HEK293 (cell line): ENCODE measurements around the gene G3BP1.

ENCODE experiments used
- CTCF ChIA-PET: fragments of 350-600 bp; formaldehyde crosslinking; extraction: SDS; loops from one replicate; lab custom pipeline; 2021; ENCODE audit warnings: antibody characterized with exemption; lab: Yijun Ruan, JAX
- POLR2A ChIA-PET: fragments of 300-600 bp; formaldehyde crosslinking; extraction: SDS; loops from one replicate; lab custom pipeline; 2020; ENCODE audit warnings: antibody characterized with exemption, inconsistent platforms; lab: Yijun Ruan, JAX
- H3K27ac ChIP-seq: fragments of 200-500 bp; sonication (Bioruptor generic); 2 replicates; pipeline ENCODE4 v1.5.1; 2014; ENCODE audit warnings: low read depth, low read length, control low read depth, inconsistent platforms; ENCODE audit errors: extremely low read depth
- H3K36me3 ChIP-seq, 2 experiments: fragments of 200-500 bp in 1 of 2; sonication (Bioruptor generic) in 1 of 2; 1 replicate in 1 of 2; 2 replicates in 1 of 2; pipeline ENCODE4 v1.5.1; 2014 to 2017; ENCODE audit warnings: inconsistent platforms in 2 of 2, low read length in 2 of 2; ENCODE audit not compliant: control insufficient read depth in 2 of 2, insufficient read depth in 1 of 2
- H3K4me1 ChIP-seq: fragments of 200-500 bp; sonication (Bioruptor generic); 2 replicates; pipeline ENCODE4 v1.5.1; 2014; ENCODE audit warnings: mild to moderate bottlenecking, low read length, inconsistent platforms; ENCODE audit not compliant: control insufficient read depth, insufficient read depth
- H3K4me3 ChIP-seq: 2 replicates; pipeline ENCODE4 v1.5.1; 2011; ENCODE audit warnings: low read depth, mild to moderate bottlenecking, control low read depth, low read length, moderate library complexity
- H3K9me3 ChIP-seq: fragments of 200-500 bp; sonication (Bioruptor generic); 2 replicates; pipeline ENCODE4 v1.5.1; 2014; ENCODE audit warnings: low read depth, low read length, inconsistent platforms; ENCODE audit not compliant: control insufficient read depth, insufficient read depth
- KLF17 ChIP-seq: fragments of 450-650 bp; formaldehyde crosslinking; IDR thresholded peaks from 2 replicates; pipeline ENCODE4 v1.5.1; 2016; ENCODE audit warnings: missing biosample characterization, missing genetic modification characterization
- KLF8 ChIP-seq: fragments of 450-650 bp; formaldehyde crosslinking; IDR thresholded peaks from 2 replicates; pipeline ENCODE4 v1.5.1; 2016; ENCODE audit warnings: missing biosample characterization, missing genetic modification characterization
- PATZ1 ChIP-seq: fragments of 450-650 bp; formaldehyde crosslinking; IDR thresholded peaks from 2 replicates; pipeline ENCODE4 v1.5.1; 2016; ENCODE audit warnings: missing biosample characterization, missing genetic modification characterization
- PBX3 ChIP-seq: sonication (generic); formaldehyde crosslinking; IDR thresholded peaks from 2 replicates; pipeline ENCODE4 v1.8.1; 2022; ENCODE audit warnings: mild to moderate bottlenecking, moderate library complexity, missing genetic modification reagents
- SCRT1 ChIP-seq: fragments of 450-650 bp; formaldehyde crosslinking; IDR thresholded peaks from 2 replicates; pipeline ENCODE4 v1.5.1; 2016; ENCODE audit warnings: missing biosample characterization, missing genetic modification characterization, borderline replicate concordance
- SCRT2 ChIP-seq: fragments of 450-650 bp; formaldehyde crosslinking; IDR thresholded peaks from 2 replicates; pipeline ENCODE4 v1.5.1; 2016; ENCODE audit warnings: missing biosample characterization, missing genetic modification characterization
- SP2 ChIP-seq: fragments of 450-650 bp; formaldehyde crosslinking; IDR thresholded peaks from 2 replicates; pipeline ENCODE4 v1.5.1; 2016; ENCODE audit warnings: missing biosample characterization, missing genetic modification characterization
- TSHZ1 ChIP-seq: fragments of 450-650 bp; formaldehyde crosslinking; IDR thresholded peaks from 2 replicates; pipeline ENCODE4 v1.5.1; 2016; ENCODE audit warnings: missing biosample characterization, missing genetic modification characterization, borderline replicate concordance
- ZBTB11 ChIP-seq: fragments of 450-650 bp; formaldehyde crosslinking; conservative IDR thresholded peaks from 2 replicates; pipeline ENCODE4 v1.5.1; 2016; ENCODE audit warnings: low read depth, missing biosample characterization, missing genetic modification characterization
- ZBTB26 ChIP-seq: fragments of 450-650 bp; formaldehyde crosslinking; optimal IDR thresholded peaks from 2 replicates; pipeline ENCODE3; 2016; ENCODE audit warnings: missing biosample characterization, mild to moderate bottlenecking, missing genetic modification characterization
- ZBTB8A ChIP-seq: fragments of 450-650 bp; formaldehyde crosslinking; IDR thresholded peaks from 2 replicates; pipeline ENCODE4 v1.5.1; 2016; ENCODE audit warnings: missing biosample characterization, missing genetic modification characterization
- ZFHX2 ChIP-seq: fragments of 450-650 bp; formaldehyde crosslinking; conservative IDR thresholded peaks from 2 replicates; pipeline ENCODE4 v1.5.1; 2016; ENCODE audit warnings: missing biosample characterization, missing genetic modification characterization
- ZNF10 ChIP-seq: fragments of 450-650 bp; formaldehyde crosslinking; IDR thresholded peaks from 2 replicates; pipeline ENCODE4 v1.5.1; 2017; ENCODE audit warnings: missing biosample characterization, missing genetic modification characterization
- ZNF211 ChIP-seq: fragments of 450-650 bp; formaldehyde crosslinking; IDR thresholded peaks from 2 replicates; pipeline ENCODE4 v1.5.1; 2016; ENCODE audit warnings: low read depth, missing biosample characterization, missing genetic modification characterization
- ZNF473 ChIP-seq: fragments of 450-650 bp; formaldehyde crosslinking; IDR thresholded peaks from 2 replicates; pipeline ENCODE4 v1.5.1; 2017; ENCODE audit warnings: missing biosample characterization, missing genetic modification characterization
- ZNF777 ChIP-seq: fragments of 450-650 bp; formaldehyde crosslinking; IDR thresholded peaks from 2 replicates; pipeline ENCODE4 v1.5.1; 2017; ENCODE audit warnings: missing biosample characterization, missing genetic modification characterization, borderline replicate concordance
- ZNF791 ChIP-seq: fragments of 450-650 bp; formaldehyde crosslinking; IDR thresholded peaks from 2 replicates; pipeline ENCODE4 v1.5.1; 2016; ENCODE audit warnings: missing biosample characterization, missing genetic modification characterization
- ZNF843 ChIP-seq: fragments of 450-650 bp; formaldehyde crosslinking; IDR thresholded peaks from 2 replicates; pipeline ENCODE4 v1.5.1; 2016; ENCODE audit warnings: missing biosample characterization, missing genetic modification characterization
- ZSCAN4 ChIP-seq: fragments of 450-650 bp; formaldehyde crosslinking; IDR thresholded peaks from 2 replicates; pipeline ENCODE4 v1.5.1; 2017; ENCODE audit warnings: missing biosample characterization, missing genetic modification characterization

The G3BP1 gene

GRCh38 chr5:151771259-151772028, at the start of gene G3BP1:
Gene G3BP1, plus strand, starts transcription at chr5:151771954. Its CDS starts 14,667 bp downstream, at chr5:151786621.
- CTCF ChIA-PET, result interaction anchor here (0.6 to 2.3 kb wide), 7 partner anchors 11 to 319 kb away, joined by 3 to 8 read pairs (median 4); no protein-coding TSS in a partner anchor
- Histone ChIP-seq H3K9me3 (no peaks in the 10 kb centered on the region), H3K27ac (peak within 1 kb of the TSS; percentile 99), H3K36me3 (peaks cover 0 to 11% of the 10 kb centered on the region in 2 experiments; a peak in 2 of 3 replicates), H3K4me1 (peaks cover 12% of the 10 kb centered on the region), H3K4me3 (peak within 1 kb of the TSS; percentile 89)
- POLR2A ChIA-PET, result interaction anchor here (0.5 to 4.7 kb wide), 25 partner anchors 8 to 599 kb away, joined by 3 to 58 read pairs (median 5); partner anchors contain the start of genes ATOX1, GM2A, SLC36A1 and SPARC
- TF ChIP-seq SCRT1 (tag by site-specific recombination) (peak; percentile 98), ZNF10 (tag by site-specific recombination) (peak; percentile 31; the same call in 1 of the 2 replicates), KLF17 (peak; percentile 37), ZNF777 (tag by site-specific recombination) (no peak), ZNF791 (tag by site-specific recombination) (no peak), ZBTB26 (tag by site-specific recombination) (peak; percentile 84), ZBTB8A (tag by site-specific recombination) (peak; percentile 97), TSHZ1 (no peak), ZNF211 (no peak), ZSCAN4 (tag by site-specific recombination) (peak; percentile 34; the same call in 1 of the 2 replicates), SCRT2 (peak; percentile 100), ZFHX2 (tag by site-specific recombination) (peak; percentile 72), ZNF473 (tag by site-specific recombination) (no peak), ZNF843 (tag by site-specific recombination) (peak; percentile 23; the same call in 1 of the 2 replicates), ZBTB11 (tag by site-specific recombination) (peak; percentile 64), PBX3 (CRISPR knock-in tag) (peak; percentile 97), SP2 (tag by site-specific recombination) (peak; percentile 97), KLF8 (tag by site-specific recombination) (peak; percentile 77), PATZ1 (tag by site-specific recombination) (no peak; the same call in 1 of the 2 replicates)
